Left renal pelvis (tissue), 4 donors: ENCODE data around the gene SHQ1. TPM values are rescaled to one million over a fixed set of nuclear protein-coding genes. Genes with fewer than 3 reads are reported as not detected.
"Not testable (repeated sequence)": the region's sequence is repeated elsewhere in the genome, so short reads cannot be mapped to it uniquely, and the experiment has no call there.

Experiments
- DNase-seq, 4 donors: peaks; one replicate each; pipeline ENCODE4 v3.0.0-alpha.2; 2013; ENCODE audit warnings: low read depth in 4 of 4, low spot score in 3 of 4
- polyA plus RNA-seq, 4 donors: library from polyadenylated mRNA; unstranded; fragments of 120-200 nt; gene quantifications; one replicate each; pipeline ENCODE4 v1.2.1, GENCODE V29; 2013; ENCODE audit not compliant: insufficient read length in 4 of 4

Gene SHQ1
- polyA plus RNA-seq, 4 donors, result 17.4 to 25.8 (median 23.1) TPM

DNA sequence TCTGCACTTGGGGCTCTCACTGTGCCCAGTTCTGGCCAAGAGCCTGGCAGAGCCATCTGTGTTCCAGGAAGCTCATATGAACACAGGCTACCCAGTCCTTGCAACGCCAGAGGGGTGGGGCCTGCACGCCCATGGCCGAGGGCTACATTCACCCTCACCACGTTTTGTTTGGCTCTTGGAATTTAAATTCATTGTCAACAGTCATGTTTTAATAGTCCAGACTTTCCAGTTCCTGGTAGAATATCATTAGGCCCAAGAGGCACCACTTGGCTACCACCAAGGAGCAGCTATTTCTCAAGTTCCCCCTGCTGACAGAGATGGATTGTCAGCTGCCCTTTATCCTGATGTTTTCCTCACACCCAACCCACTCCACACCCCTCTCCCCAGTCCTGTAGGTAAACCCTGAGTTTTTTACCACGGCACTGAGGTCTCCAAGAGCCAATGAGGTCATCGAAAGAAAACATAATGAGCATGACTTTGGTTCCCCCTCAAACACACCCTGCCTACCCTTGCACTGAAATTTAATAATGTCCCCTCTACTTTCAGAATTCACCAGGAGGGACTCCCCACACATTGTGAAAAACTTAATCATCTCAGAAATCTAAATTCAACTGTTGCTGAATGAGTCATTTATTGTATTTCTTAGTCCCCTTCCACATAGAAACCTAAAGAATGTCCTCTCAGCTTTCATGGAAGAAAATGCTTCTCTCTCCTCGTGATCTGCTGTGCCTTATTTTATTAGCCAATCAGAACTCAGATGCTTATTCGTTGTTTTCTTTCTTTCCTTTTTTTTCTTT, 125.1 kb downstream of the SHQ1 start:
- no peak for DNase-seq

DNA sequence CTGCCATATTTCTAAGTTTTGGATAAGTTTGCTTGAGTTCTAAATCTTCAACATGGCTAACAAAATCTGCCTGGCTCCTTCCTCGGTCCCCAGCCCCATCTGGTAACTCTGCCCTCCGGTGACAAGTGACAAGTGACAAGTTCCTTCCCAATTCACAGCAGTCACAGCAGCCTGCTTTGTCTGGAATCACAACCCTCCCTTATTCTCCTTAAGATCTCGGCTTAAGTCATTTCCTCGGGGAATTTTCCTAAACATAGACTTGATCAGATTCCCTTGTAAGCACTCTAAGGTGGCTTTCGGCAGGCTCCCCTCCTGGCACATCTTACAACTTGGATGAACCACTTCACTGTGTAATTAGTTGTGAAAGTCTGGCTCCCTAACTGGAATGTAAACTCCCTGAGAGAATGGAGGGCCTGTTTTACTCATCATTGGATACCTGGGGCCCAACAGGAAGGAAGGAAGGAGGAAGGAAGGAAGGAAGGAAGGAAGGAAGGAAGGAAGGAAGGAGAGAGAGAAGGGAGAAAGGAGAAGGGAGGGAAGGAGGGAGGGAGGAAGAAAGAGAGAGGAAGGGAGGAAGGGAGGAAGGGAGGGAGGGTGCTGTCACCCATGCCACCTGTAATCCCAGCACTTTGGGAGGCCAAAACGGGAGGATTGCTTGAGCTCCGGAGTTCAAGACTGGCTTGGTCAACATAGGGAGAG, 126.4 kb downstream of the SHQ1 start:
- no peak for DNase-seq

DNA sequence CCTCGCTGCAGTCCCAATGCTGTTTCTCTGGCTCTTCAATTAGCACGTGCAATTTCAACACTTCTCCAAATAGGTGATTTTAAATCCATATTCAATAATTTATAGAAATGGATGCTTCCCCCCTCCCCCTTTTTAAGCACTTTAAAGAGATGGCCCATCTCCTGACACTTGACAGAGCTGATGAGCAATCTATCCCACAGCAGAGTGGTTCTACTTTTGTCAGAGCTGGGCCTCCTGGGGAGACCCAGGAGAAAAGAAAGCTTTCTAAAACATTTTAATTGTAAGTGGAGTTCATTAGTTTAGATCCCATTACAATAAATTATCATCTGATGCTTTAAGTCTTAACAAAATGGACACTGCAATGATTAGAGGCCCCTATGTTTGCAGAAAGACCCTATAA, 127.7 kb downstream of the SHQ1 start:
- DNase-seq, result no peak

DNA sequence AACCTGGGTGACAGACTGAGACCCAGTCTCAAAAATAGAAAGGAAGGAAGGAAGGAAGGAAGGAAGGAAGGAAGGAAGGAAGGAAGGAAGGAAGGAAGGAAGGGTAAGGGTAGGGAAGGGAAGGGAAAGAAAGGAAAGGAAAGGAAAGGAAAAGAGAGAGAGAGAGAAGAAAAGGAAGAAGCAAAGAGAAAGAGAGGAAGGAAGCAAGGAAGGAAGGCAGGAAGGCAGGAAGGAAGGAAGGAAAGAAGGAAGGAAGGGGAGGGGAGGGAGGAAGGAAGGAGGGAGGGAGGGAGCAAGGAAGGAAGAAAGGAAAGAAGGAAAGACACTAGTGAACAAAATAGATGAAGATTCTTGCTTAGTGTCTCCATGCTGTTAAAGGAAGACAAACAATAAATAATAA, 129.1 kb downstream of the SHQ1 start:
- DNase-seq, result no peak

DNA sequence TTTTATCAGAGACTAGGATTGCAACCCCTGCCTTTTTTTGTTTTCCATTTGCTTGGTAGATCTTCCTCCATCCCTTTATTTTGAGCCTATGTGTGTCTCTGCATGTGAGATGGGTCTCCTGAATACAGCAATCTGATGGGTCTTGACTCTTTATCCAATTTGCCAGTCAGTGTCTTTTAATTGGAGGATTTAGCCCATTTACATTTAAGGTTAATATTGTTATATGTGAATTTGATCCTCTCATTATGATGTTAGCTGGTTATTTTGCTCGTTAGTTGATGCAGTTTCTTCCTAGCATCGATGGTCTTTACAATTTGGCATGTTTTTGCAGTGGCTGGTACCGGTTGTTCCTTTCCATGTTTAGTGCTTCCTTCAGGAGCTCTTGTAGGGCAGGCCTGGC, 134.1 kb downstream of the SHQ1 start:
- not testable (repeated sequence) for DNase-seq

DNA sequence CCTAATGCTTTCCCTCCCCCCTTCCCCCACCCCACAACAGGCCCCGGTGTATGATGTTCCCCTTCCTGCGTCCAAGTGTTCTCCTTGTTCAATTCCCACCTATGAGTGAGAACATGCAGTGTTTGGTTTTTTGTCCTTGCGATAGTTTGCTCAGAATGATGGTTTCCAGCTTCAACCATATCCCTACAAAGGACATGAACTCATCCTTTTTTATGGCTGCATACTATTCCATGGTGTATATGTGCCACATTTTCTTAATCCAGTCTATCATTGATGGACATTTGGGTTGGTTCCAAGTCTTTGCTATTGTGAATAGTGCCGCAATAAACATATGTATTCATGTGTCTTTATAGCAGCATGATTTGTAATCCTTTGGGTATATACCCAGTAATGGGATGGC, 137.8 kb downstream of the SHQ1 start:
- not testable (repeated sequence) for DNase-seq

DNA sequence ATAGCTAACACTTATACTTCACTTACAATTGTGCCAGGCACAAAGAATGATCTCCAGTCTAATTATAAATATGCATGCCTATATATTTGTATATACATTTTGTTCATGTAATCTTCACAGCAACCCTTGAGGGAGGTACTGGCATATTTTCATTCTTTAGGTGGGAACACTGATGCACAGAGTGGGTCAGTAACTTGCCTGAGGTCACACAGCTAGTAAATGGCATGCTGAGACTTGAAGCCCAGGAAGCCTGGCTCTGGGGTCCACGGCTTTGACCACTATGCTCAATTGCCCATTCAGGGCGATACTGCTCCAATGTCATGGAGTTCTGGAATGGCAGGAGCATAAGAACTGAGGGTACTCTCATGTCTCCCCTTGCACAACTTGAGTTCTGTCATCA, 139.8 kb downstream of the SHQ1 start:
- DNase-seq, result no peak

DNA sequence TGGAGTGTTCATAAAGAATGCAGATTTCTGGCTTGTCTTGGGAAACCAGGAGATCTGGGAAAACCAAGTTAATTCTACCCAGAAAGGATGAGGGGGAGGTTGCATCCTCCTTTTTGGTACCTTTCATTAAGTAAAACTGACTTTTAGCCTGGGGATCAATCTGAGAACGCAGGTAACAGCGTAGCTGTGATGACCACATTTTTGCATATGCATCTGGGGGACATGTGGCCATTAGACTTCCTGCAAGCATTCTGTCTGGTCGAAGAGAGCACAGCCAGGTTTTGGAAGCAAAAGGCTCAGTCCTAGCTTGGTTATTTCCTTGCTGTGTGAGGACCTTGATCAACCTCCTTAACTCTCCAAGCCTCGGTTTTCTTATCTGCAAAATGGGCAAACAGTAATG, 145.2 kb downstream of the SHQ1 start:
- DNase-seq, result no peak

DNA sequence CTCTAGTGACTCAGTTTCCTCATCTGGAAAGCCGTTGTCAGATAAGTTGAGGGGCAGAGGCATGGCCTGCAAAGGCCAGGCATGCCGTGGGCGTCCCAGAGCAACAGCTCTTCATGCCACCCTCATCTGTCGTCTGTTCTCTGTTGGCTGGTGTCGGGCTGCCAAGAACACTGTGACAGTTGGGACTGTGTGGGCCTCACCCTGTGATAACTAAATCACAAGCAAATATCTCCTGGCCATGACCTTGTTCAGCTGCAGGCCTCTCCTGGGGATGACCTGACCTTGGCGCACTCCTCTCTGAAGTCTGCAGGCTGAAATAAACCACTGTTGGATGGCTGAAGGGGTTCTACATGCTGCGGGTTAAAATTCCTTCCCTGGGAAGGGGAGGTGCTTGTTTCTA, 145.9 kb downstream of the SHQ1 start:
- DNase-seq, result no peak

DNA sequence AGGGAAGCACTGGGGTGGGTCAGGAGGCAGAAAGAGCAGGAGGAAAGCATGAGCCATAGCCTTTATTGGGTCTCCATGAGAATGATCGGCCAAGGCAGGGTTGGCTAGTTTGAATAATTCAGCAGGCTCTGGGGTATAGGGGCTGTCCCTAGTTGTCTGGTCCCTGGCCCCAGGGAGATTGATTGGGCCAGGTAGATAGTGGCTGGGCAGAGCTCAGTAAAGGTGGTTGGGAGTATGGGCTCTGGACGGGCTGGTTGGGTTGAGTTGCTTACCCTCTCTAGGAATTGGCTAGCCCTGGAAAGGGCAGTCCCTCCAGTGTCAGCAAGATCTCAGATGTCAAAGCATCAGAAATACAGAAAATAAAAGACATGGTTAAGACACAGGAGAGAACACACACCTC, 148.1 kb downstream of the SHQ1 start:
- DNase-seq, result no peak

DNA sequence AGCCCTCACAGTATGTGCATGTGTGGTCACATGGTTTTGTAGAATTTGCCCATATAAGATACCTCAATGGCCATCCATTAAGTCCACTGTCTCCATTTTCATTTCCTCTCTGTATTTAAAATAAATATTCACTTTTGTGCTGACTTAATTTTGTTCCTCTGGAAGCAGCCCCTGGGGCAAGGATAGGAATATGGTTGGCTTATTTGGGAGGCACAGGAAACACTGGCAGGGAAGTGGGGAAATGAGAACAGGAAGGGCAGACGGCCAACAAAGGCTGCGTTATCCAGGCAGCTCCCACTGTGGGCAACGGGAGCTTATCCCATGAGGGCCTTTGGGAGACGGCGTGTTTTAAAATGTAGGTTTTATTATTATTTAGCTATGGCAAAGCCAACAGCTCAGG, 148.6 kb downstream of the SHQ1 start:
- no peak for DNase-seq

Other genes starting within 250 kb of the SHQ1 start
- 10 to 100 TPM; 13.1 to 55.4 (median 16.9) TPM for gene GXYLT2, start 39.6 kb upstream of the SHQ1 start, polyA plus RNA-seq
- 100 to 1,000 TPM in 1 of 4 donors, 10 to 100 TPM in 3; 83.7 to 105 (median 89.2) TPM for gene PPP4R2, start 148.4 kb upstream of the SHQ1 start, polyA plus RNA-seq
- 1 to 10 TPM; 2.9 to 7.8 (median 3.8) TPM for gene EBLN2, start 213.2 kb upstream of the SHQ1 start, polyA plus RNA-seq